Measurements from ENCODE around the gene PDAP1. TPM values are rescaled to one million over a fixed set of nuclear protein-coding genes. Genes with fewer than 3 reads are reported as not detected.
"Not testable (repeated sequence)": the region's sequence is repeated elsewhere in the genome, so short reads cannot be mapped to it uniquely, and the experiment has no call there.

PDAP1 gene
- total RNA-seq, 1 experiment from 2014 or later: 150 TPM

GRCh38 chr7:99359465-99360154 lies 48.8 kb downstream of the PDAP1 start:
- Histone ChIP-seq H2BK20ac (ENCODE audit: low read depth, low read length, poor library complexity, severe bottlenecking) (no peak overlapping the region), H3K4me1 (ENCODE audit: insufficient read depth, low read length) (no peaks in the 10 kb centered on the region), H3K4ac (ENCODE audit: low read depth, low read length) (no peak overlapping the region), H4K20me1 (ENCODE audit: control insufficient read depth, insufficient read depth, insufficient read length) (no peaks in the 10 kb centered on the region), H3K23ac (ENCODE audit: insufficient read length, low read depth, low read length) (no peak overlapping the region), H2AK5ac (ENCODE audit: insufficient read length, low read length) (no peak overlapping the region), H3K27me3 (ENCODE audit: insufficient read depth, low read length) (no peaks in the 10 kb centered on the region), H3T11ph (ENCODE audit: low read length) (no peak overlapping the region), H3K56ac (ENCODE audit: insufficient read length, low read depth, low read length) (no peak overlapping the region), H4K5ac (ENCODE audit: insufficient read length, low read depth, low read length) (no peak overlapping the region), H3K9ac (ENCODE audit: extremely low read depth, insufficient read length, low read length) (no peak overlapping the region), H3K9me3 (ENCODE audit: control insufficient read depth, low read depth, low read length) (no peaks in the 10 kb centered on the region), H3K79me2 (ENCODE audit: insufficient read depth, low read length) (no peaks in the 10 kb centered on the region), H3K27ac (ENCODE audit: insufficient read length, low read depth, low read length) (no peak overlapping the region), H3K4me2 (ENCODE audit: insufficient read depth, insufficient read length, low read length) (no peak overlapping the region), H4K8ac (replicated peaks; ENCODE audit: insufficient read length, low read depth, low read length) (no peak overlapping the region), H2AFZ (ENCODE audit: low read length) (no peak overlapping the region), H2BK120ac (ENCODE audit: low read depth, low read length, poor library complexity, severe bottlenecking) (no peak overlapping the region), H3K18ac (ENCODE audit: insufficient read length, low read depth, low read length) (no peak overlapping the region), H2BK12ac (ENCODE audit: insufficient read length, low read depth, low read length) (no peak overlapping the region), H3K23me2 (ENCODE audit: insufficient read length, low read depth, low read length, poor library complexity, severe bottlenecking) (no peaks in the 10 kb centered on the region), H4K91ac (ENCODE audit: insufficient read length, low read depth, low read length) (no peak overlapping the region), H2BK5ac (ENCODE audit: insufficient read length, low read length) (no peak overlapping the region), H2BK15ac (ENCODE audit: low read depth, low read length) (no peak overlapping the region), H3K79me1 (ENCODE audit: insufficient read depth, low read depth, low read length, poor library complexity, severe bottlenecking) (no peaks in the 10 kb centered on the region), H3K14ac (ENCODE audit: insufficient read depth, low read length) (no peak overlapping the region)
- DNase-seq: peak; percentile 75
- H3K36me3 Mint-ChIP-seq (ENCODE audit: insufficient read depth in 1 of 3, low read depth in 3 of 3): peaks cover 18 to 70% (median 55%) of the 10 kb centered on the region in 3 experiments; a peak in 6 of 7 replicates
- no CpG with 5 or more reads among the region's 22 CpGs for WGBS (ENCODE audit: extremely low coverage, insufficient read length, low lambda C conversion rate)
- no peak overlapping the region for H3K4me3 Mint-ChIP-seq
- H3K9me3 Mint-ChIP-seq: no peaks in the 10 kb centered on the region
- H3K27me3 Mint-ChIP-seq (ENCODE audit: low read depth): no peaks in the 10 kb centered on the region
- peak; percentile 27; the same call in 2 of the 3 replicates for TF ChIP-seq CTCF (conservative IDR thresholded peaks at IDR 0.05)
- peaks cover 3 to 6% of the 10 kb centered on the region in 2 experiments; a peak in 3 of 4 replicates for H3K4me1 Mint-ChIP-seq
- peak overlapping the region; percentile 27 to 85 (median 28); a peak in 4 of 7 replicates for H3K27ac Mint-ChIP-seq

- H2AFZ ChIP-seq (ENCODE audit: low read length); H3K27ac ChIP-seq (ENCODE audit: insufficient read length, low read depth, low read length); H3K4me1 Mint-ChIP-seq; H3K14ac ChIP-seq (ENCODE audit: insufficient read depth, low read length); H3K27ac Mint-ChIP-seq; H2BK15ac ChIP-seq (ENCODE audit: low read depth, low read length); H3K23ac ChIP-seq (ENCODE audit: insufficient read length, low read depth, low read length); H3K4me1 ChIP-seq (ENCODE audit: insufficient read depth, low read length); H3K4me3 Mint-ChIP-seq; H4K91ac ChIP-seq (ENCODE audit: insufficient read length, low read depth, low read length); H3K9ac ChIP-seq (ENCODE audit: extremely low read depth, insufficient read length, low read length); H3K18ac ChIP-seq (ENCODE audit: insufficient read length, low read depth, low read length); H4K5ac ChIP-seq (ENCODE audit: insufficient read length, low read depth, low read length); H3K9me3 Mint-ChIP-seq; H2BK12ac ChIP-seq (ENCODE audit: insufficient read length, low read depth, low read length); H3K9me3 ChIP-seq (ENCODE audit: control insufficient read depth, low read depth, low read length); H4K8ac ChIP-seq (replicated peaks; ENCODE audit: insufficient read length, low read depth, low read length); H2AK5ac ChIP-seq (ENCODE audit: insufficient read length, low read length); H2BK120ac ChIP-seq (ENCODE audit: low read depth, low read length, poor library complexity, severe bottlenecking); H4K20me1 ChIP-seq (ENCODE audit: control insufficient read depth, insufficient read depth, insufficient read length); H3K27me3 ChIP-seq (ENCODE audit: insufficient read depth, low read length); H3T11ph ChIP-seq (ENCODE audit: low read length); H2BK5ac ChIP-seq (ENCODE audit: insufficient read length, low read length); DNase-seq; H3K79me1 ChIP-seq (ENCODE audit: insufficient read depth, low read depth, low read length, poor library complexity, severe bottlenecking); H3K27me3 Mint-ChIP-seq (ENCODE audit: low read depth); H3K4ac ChIP-seq (ENCODE audit: low read depth, low read length); H2BK20ac ChIP-seq (ENCODE audit: low read depth, low read length, poor library complexity, severe bottlenecking); H3K4me2 ChIP-seq (ENCODE audit: insufficient read depth, insufficient read length, low read length); H3K56ac ChIP-seq (ENCODE audit: insufficient read length, low read depth, low read length); H3K79me2 ChIP-seq (ENCODE audit: insufficient read depth, low read length); H3K23me2 ChIP-seq (ENCODE audit: insufficient read length, low read depth, low read length, poor library complexity, severe bottlenecking): not testable (repeated sequence)
- H3K36me3 Mint-ChIP-seq (ENCODE audit: insufficient read depth in 1 of 3, low read depth in 3 of 3): peaks cover 18 to 67% (median 51%) of the 10 kb centered on the region in 3 experiments; a peak in 6 of 7 replicates
- no CpG with 5 or more reads among the region's 15 CpGs for WGBS (ENCODE audit: extremely low coverage, insufficient read length, low lambda C conversion rate)
Observed at GRCh38 chr7:99358521-99358920, 49.9 kb downstream of the PDAP1 start.

Measured in H9 (cell line).